GM19193 (cell line): ENCODE results near the gene FLOT2.

Experiments
- POLR2A ChIP-seq: IDR thresholded peaks from 4 replicates; pipeline ENCODE4 v1.6.1; 2011; ENCODE audit not compliant: insufficient read depth, insufficient read length; ENCODE audit errors: extremely low read depth

The FLOT2 gene

DNA sequence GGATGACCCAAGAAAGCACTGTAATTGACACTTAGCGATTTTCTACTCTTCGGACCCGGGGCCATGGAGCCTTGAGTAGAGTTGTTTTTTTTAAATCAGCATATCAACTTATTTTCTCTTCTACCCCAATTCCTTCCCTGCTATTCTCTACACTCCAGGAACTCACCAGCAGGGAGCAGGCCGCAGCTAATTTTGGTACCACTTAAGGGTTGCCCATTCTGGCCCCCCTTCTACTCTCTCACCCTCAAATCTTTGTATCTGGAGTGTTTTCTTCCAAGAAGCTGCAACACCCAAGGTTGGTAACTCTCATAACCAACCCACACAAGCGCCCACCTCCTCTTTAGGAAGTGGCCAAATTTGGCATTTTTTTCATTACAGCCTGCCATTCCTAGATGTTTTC is 48.3 kb downstream of the FLOT2 start:
- TF ChIP-seq POLR2A = no peak

DNA sequence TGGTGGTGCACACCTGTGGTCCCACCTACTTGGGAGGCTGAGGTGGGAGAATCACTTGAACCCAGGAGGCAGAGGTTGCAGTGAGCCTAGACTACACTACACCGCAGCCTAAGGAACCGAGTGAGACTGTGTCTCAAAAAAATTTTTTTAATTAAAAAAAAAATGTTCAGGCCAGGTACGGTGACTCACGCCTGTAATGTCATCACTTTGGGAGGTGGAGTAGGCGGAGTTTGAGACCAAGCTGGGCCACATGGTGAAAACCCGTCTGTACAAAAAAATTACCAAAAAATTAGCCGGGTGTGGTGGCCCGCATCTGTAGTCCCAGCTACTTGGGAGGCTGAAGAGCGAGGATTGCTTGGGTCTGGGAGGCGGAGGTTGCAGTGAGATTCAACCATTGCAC is 51.3 kb downstream of the FLOT2 start:
- TF ChIP-seq POLR2A = no peak

DNA sequence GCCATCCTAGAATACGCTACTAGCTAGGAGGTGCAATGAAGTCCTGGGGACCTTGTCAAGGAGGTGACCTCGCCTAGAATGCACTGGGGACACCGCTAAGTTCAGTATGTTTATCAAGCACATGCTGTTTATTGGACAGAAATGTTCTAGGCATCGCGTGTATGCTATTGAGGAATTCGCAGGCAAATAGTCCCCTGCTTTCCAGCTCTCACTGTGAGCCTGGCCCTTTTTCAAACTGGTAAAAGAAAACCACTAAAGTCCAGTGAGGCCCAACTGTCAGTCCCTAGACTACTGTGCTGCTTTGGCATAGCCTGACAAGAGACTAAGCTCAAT is 53.8 kb downstream of the FLOT2 start:
- no peak for TF ChIP-seq POLR2A

DNA sequence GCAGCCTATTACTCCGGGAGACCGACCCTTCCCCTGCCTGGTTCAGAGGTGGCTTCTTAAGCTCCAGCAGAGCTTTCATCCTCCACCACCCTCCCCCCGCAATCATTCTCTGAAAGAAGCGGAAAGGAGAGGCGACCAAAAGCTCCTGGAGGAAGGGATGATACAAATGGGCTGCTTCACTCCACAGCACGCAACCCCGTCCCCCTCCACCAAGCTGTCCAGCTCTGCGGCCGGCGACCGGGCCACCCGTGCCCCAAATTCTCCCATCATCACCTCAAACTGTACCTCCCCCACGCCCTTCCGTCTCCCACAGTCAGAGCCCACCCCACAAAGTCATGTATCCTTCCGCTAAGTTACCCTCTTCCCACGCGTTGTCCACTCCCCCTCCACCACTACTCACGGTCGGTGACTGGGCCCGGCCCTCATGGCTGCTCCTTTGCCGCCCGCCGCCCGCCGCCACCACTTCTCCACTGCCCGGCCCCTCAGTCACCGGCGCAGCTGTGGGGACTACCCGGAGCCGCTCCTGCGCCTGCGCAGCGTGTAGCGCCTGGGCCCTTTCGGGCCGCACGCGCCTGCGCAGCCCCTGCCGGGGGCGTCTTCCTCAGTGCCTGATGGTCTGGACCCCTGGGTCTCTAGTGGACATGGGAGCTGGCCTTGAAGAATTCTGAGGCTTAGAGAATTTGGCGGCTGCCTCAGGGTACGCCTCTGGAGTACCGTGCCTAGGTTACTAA is 55.1 kb downstream of the FLOT2 start, which contains the start of gene FAM222B:
TSS of gene FAM222B (minus strand) at position 509 of the 731 bp plus-strand sequence. CDS start 76,123 bp downstream, outside the sequence.
- peak; percentile 69 for TF ChIP-seq POLR2A

DNA sequence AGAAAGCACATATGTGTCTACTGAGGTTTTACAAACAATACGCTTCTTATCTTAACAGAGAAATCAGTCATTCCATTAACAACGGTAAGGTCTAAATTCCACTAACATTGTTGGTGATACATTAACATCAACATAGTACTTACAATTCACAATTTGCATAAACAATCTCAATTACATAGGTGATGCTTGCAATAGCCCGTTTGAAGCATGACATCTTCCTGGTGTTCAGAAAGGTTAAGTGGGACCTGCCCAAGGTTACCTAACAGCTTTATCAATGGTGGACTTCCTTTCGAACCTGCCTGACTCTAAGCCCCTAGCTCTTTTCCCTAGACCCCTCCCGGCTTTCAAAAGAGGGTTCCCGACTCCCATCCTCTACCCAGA is 55.6 kb downstream of the FLOT2 start:
- TF ChIP-seq POLR2A = no peak

DNA sequence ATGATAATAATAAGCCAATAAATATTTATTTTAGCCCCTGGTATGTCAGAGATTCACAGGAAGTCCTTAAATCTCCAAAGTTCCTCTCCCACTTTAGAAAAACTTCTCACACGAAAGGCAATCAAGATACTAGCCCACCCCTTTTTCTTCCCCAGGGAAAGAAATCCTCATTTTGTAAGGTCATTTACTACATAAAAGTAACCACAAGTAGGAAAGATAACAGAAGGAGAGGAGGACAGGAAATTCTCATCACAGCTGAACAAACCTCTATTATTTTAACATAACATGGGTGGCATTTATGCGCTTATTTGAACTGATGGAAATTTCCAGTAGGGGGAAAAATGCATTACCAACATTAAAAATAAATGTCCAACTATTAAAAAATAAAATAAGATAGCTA is 58.3 kb downstream of the FLOT2 start:
- TF ChIP-seq POLR2A = no peak

DNA sequence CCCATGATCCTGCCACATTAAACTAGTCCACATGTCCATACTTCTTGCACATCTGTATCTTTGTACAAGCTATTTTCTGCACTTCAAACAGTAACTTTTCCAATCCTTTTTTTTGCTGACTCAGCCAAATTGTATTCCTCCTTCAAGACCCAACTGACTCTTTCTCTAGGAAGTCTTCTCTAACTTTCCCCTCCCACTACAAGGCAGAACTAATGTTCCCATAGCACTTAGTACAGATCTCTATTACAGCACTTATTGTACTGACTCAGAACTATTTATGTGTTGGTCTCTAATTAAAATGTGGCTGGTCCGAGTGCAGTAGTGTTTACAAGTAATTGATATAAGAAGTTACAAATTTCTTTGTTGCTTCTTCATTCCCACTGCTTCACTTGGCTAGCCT is 63.1 kb downstream of the FLOT2 start:
- TF ChIP-seq POLR2A = no peak
